Loucy (cell line): ENCODE results near the gene MAP3K8.

Experiments used
- H2AFZ ChIP-seq: fragments of 200-600 bp; sonication (generic); 2 replicates; pipeline ENCODE4 v1.6.0; 2016; ENCODE audit warnings: antibody characterized with exemption, mild to moderate bottlenecking, low read length, moderate library complexity
- H3F3A ChIP-seq: fragments of 200-600 bp; 2 replicates; pipeline ENCODE4 v1.6.0; 2016; ENCODE audit warnings: antibody characterized with exemption, low read depth, mild to moderate bottlenecking
- H3K27me3 ChIP-seq: fragments of 200-600 bp; sonication (generic); 2 replicates; pipeline ENCODE4 v1.6.1; 2014; ENCODE audit warnings: low read length, mild to moderate bottlenecking; ENCODE audit not compliant: insufficient read depth, poor library complexity, severe bottlenecking
- H3K36me3 ChIP-seq: fragments of 200-600 bp; sonication (generic); 2 replicates; pipeline ENCODE4 v1.6.1; 2016; ENCODE audit warnings: low read length; ENCODE audit not compliant: insufficient read depth
- H3K4me1 ChIP-seq: fragments of 200-600 bp; sonication (generic); 2 replicates; pipeline ENCODE4 v1.5.1; 2014; ENCODE audit warnings: low read length, mild to moderate bottlenecking; ENCODE audit not compliant: insufficient read depth, poor library complexity, severe bottlenecking
- H3K4me2 ChIP-seq: fragments of 200-600 bp; sonication (generic); 2 replicates; pipeline ENCODE4 v1.6.0; 2014; ENCODE audit warnings: antibody characterized with exemption, low read length, low read depth, mild to moderate bottlenecking; ENCODE audit not compliant: poor library complexity, severe bottlenecking
- H3K4me3 ChIP-seq: fragments of 200-600 bp; sonication (generic); 2 replicates; pipeline ENCODE4 v1.5.1; 2014; ENCODE audit warnings: low read length, mild to moderate bottlenecking, mixed read lengths; ENCODE audit not compliant: poor library complexity, severe bottlenecking
- H3K79me2 ChIP-seq: fragments of 200-600 bp; sonication (generic); 2 replicates; pipeline ENCODE4 v1.6.1; 2014; ENCODE audit warnings: low read length; ENCODE audit not compliant: insufficient read depth
- H3K9ac ChIP-seq: fragments of 200-600 bp; sonication (generic); 2 replicates; pipeline ENCODE4 v1.6.0; 2014; ENCODE audit warnings: mild to moderate bottlenecking, low read depth, low read length, moderate library complexity; ENCODE audit not compliant: poor library complexity, severe bottlenecking
- H3K9me2 ChIP-seq: fragments of 200-600 bp; sonication (generic); replicated peaks from 2 replicates; pipeline ENCODE4 v1.6.1; 2016; ENCODE audit warnings: low read depth, low read length, mixed read lengths
- H3K9me3 ChIP-seq: fragments of 200-600 bp; sonication (generic); 2 replicates; pipeline ENCODE4 v1.6.1; 2014; ENCODE audit warnings: mild to moderate bottlenecking, antibody characterized with exemption, low read length, low read depth; ENCODE audit not compliant: insufficient read depth
- H4K20me1 ChIP-seq: fragments of 200-600 bp; sonication (generic); 2 replicates; pipeline ENCODE4 v1.6.0; 2014; ENCODE audit warnings: antibody characterized with exemption, low read length, mild to moderate bottlenecking; ENCODE audit not compliant: insufficient read depth, poor library complexity, severe bottlenecking
- EZH2phosphoT487 ChIP-seq: fragments of 200-600 bp; IDR thresholded peaks from 2 replicates; pipeline ENCODE4 v1.6.1; 2018; ENCODE audit warnings: antibody characterized with exemption, mild to moderate bottlenecking, moderate library complexity, borderline replicate concordance
- TF ChIP-seq, protein P1 (sequence below): fragments of 200-600 bp; sonication (generic); conservative IDR thresholded peaks from 2 replicates; pipeline ENCODE4 v1.5.1; 2014; ENCODE audit warnings: mild to moderate bottlenecking, antibody characterized with exemption, low read length

MAP3K8 gene

DNA sequence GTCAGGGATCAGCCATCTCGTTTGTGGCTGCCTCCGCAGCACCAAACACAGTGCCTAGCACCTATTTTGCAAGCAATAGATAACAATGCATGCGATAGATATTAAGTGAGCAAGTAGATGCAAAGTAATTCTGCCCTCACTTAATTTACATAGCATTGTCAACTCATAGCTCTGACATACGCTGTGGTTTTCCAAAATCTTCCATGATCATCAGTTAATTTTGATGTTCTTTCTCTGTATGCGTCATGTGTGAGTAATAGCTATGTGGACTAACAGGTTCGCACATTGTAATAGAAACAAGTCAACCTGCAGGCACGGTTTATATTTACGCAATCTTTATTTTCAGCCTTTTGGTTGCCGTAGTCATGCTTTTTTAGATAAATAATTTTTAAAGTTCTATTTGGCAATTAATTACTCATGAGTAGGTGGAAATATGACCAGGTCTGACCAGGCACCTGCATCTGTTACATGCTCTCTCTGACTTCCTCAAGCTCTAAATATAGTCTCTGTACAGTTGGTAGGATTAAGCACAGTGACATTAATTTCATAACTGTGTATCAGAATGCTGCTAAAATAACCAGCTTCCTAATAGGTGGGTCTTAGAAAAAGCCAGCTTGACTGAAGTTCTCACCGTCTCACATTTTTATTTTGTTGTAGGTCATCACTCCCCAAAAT is 13.3 kb downstream of the MAP3K8 start:
- H3K4me3 ChIP-seq, result no peak overlapping the region
- no peaks in the 10 kb centered on the region for H3K9me2 ChIP-seq
- TF ChIP-seq, protein P1, sequence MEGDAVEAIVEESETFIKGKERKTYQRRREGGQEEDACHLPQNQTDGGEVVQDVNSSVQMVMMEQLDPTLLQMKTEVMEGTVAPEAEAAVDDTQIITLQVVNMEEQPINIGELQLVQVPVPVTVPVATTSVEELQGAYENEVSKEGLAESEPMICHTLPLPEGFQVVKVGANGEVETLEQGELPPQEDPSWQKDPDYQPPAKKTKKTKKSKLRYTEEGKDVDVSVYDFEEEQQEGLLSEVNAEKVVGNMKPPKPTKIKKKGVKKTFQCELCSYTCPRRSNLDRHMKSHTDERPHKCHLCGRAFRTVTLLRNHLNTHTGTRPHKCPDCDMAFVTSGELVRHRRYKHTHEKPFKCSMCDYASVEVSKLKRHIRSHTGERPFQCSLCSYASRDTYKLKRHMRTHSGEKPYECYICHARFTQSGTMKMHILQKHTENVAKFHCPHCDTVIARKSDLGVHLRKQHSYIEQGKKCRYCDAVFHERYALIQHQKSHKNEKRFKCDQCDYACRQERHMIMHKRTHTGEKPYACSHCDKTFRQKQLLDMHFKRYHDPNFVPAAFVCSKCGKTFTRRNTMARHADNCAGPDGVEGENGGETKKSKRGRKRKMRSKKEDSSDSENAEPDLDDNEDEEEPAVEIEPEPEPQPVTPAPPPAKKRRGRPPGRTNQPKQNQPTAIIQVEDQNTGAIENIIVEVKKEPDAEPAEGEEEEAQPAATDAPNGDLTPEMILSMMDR, result no peak
- TF ChIP-seq EZH2phosphoT487, result no peak
- no peak overlapping the region for H2AFZ ChIP-seq
- no peaks in the 10 kb centered on the region for H3K9me3 ChIP-seq
- peak overlapping the region; percentile 30 for H3K4me2 ChIP-seq
- no peak overlapping the region for H3K9ac ChIP-seq
- no peaks in the 10 kb centered on the region; the same call in 1 of the 2 replicates for H3F3A ChIP-seq
- peaks cover 16% of the 10 kb centered on the region for H3K4me1 ChIP-seq
- H4K20me1 ChIP-seq, result no peaks in the 10 kb centered on the region
- no peaks in the 10 kb centered on the region for H3K27me3 ChIP-seq
- peaks cover 4% of the 10 kb centered on the region; the same call in 1 of the 2 replicates for H3K79me2 ChIP-seq
- H3K36me3 ChIP-seq, result peaks cover 19% of the 10 kb centered on the region; the same call in 1 of the 2 replicates

- peaks cover 15% of the 10 kb centered on the region for H3K4me1 ChIP-seq
- H3K9ac ChIP-seq, result no peak overlapping the region
- H3K9me2 ChIP-seq, result no peaks in the 10 kb centered on the region
- H2AFZ ChIP-seq, result no peak overlapping the region
- TF ChIP-seq, protein P1, result no peak
- TF ChIP-seq EZH2phosphoT487, result no peak
- peaks cover 19% of the 10 kb centered on the region; the same call in 1 of the 2 replicates for H3K36me3 ChIP-seq
- no peak overlapping the region for H3K4me2 ChIP-seq
- H3K79me2 ChIP-seq, result no peaks in the 10 kb centered on the region
- no peaks in the 10 kb centered on the region for H3K9me3 ChIP-seq
- no peaks in the 10 kb centered on the region for H4K20me1 ChIP-seq
- H3K4me3 ChIP-seq, result no peak overlapping the region
- H3F3A ChIP-seq, result no peaks in the 10 kb centered on the region; the same call in 1 of the 2 replicates
- no peaks in the 10 kb centered on the region for H3K27me3 ChIP-seq
Measured at GRCh38 chr10:30448092-30448491, 14.1 kb downstream of the MAP3K8 start.

DNA sequence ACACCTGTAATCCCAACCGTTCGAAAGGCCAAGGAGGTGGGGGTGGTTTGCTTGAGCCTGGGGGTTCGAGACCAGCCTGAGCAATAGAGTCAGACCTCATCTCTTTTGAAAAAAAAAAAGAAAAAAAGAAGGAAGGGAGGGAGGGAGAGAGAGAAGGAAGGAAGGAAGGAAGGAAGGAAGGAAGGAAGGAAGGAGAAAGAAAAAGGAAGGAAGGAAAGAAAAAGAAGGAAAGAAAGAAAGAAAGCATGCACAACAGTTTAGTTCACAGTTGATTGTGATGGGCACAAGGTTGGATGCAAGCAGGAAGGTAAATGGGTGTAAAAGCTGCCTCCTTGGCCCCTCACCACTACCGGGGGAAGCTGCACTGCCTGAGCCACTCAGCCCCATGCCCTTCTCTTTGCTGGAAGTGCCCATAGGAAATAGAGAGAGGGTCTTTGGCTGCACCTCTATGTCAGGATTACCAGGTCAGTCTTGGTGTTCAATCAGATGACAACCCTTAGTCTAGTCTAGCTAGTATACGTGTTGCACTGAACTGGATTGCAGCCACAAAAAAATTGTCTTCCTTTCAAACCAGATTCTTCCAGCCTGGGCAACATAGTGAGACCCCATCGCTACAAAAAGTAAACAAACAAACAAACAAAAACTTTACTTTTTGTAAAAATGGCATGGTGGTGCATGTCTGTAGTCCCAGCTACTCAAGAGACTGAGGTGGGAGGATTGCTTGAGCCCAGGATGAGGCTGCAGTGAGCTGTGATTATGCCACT is 20.0 kb downstream of the MAP3K8 start:
- no peaks in the 10 kb centered on the region for H3K27me3 ChIP-seq
- peaks cover 10% of the 10 kb centered on the region for H3F3A ChIP-seq
- H4K20me1 ChIP-seq, result no peaks in the 10 kb centered on the region
- peak overlapping the region; percentile 93 for H3K4me2 ChIP-seq
- H3K9ac ChIP-seq, result no peak overlapping the region
- no peaks in the 10 kb centered on the region for H3K79me2 ChIP-seq
- H3K36me3 ChIP-seq, result peaks cover 18% of the 10 kb centered on the region; the same call in 1 of the 2 replicates
- no peak overlapping the region for H3K4me3 ChIP-seq
- H3K4me1 ChIP-seq, result peaks cover 50% of the 10 kb centered on the region
- H2AFZ ChIP-seq, result no peak overlapping the region
- H3K9me2 ChIP-seq, result no peaks in the 10 kb centered on the region
- no peak for TF ChIP-seq EZH2phosphoT487
- TF ChIP-seq, protein P1, result no peak
- H3K9me3 ChIP-seq, result no peaks in the 10 kb centered on the region
